Measurements from ENCODE around the gene ECHDC1.
A peak's percentile ranks its signal among the peaks of the same experiment; 100 is the strongest.
"Not testable (repeated sequence)": the region's sequence is repeated elsewhere in the genome, so short reads cannot be mapped to it uniquely, and the experiment has no call there.

Gene ECHDC1

GRCh38 chr6:127341471-127342202, 1.8 kb downstream of the ECHDC1 start:
- FAIRE-seq, result no peak

DNA sequence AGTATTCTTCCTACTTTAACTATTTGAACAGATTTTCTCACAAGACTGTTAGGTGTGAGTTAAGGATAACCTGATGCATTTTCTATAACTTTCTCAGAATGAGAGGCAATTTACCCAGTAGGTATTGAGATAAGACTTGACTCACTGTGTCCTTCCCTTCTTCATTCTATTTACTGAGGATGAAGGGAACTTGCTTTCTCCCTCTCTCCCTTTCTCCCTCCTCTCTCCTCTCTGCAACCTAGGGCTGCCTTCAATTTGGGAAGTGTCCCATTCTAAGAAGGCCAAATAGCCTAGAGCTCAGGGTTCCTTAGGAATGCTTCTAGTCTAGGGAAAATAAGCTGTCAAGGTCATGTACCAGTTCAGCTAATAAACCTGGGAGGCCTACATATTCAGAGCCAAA, 3.2 kb downstream of the ECHDC1 start:
- no peak for FAIRE-seq

DNA sequence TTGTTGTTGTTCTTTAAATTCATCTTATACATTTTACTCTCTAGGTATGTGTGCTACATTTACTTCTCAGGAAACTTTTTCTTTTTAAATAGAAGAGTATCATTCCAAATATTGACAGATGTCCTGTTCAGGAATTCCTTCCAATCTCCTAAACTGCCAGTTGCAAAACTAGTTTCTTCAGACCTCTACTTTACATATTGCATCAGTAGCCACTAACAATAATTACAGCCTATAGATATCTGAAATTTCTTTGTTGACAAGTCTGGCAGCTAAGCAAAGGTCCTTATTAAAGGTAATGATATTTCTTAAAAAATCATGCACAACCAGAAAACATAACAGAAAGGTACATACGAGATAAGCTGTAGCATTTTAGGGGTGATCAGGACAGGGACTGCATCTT, 4.5 kb downstream of the ECHDC1 start:
- FAIRE-seq, result no peak

- no peak for FAIRE-seq
Measured at GRCh38 chr6:127332383-127332961, 10.9 kb downstream of the ECHDC1 start.

DNA sequence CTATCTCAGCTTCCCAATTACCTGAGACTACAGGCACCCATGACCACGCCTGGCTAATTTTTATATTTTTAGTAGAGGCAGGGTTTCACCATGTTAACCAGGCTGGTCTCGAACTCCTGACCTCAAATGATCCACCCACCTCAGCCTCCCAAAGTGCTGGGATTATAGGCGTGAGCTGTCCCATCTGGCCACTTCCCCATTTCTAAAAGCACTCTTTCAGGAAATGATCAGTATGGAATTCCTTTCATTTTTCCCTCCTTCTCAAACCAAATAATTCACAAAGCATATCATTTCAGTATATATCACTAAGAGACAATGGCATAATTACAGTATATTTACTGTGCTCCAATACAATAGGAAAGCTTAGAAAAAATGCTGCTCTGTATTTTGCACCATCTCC, 12.2 kb downstream of the ECHDC1 start:
- not testable (repeated sequence) for FAIRE-seq

DNA sequence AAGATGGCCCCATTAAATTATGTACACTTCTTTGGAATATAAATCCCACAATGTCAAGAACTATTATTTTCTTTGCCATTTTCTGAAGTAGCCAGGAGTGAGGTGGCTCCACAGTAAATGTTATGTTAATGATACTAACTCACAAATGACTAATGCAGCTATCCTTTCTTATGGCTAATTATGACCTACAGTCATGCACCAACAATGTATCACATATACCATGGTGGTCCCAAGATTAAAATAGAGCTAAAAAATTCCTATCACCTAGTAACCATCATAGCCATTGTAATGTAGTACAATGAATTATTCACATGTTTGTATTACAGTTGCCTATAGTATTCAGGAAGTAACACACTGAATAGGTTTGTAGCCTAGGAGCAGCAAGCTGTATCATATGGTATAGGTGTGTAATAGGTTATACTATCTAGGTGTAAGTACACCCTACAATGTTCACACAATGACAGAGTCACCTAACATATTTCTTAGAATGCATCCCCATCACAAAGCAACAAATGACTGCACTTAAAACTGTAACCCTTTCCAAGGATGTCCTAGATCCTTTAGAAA, 15.3 kb downstream of the ECHDC1 start:
- FAIRE-seq, result no peak

DNA sequence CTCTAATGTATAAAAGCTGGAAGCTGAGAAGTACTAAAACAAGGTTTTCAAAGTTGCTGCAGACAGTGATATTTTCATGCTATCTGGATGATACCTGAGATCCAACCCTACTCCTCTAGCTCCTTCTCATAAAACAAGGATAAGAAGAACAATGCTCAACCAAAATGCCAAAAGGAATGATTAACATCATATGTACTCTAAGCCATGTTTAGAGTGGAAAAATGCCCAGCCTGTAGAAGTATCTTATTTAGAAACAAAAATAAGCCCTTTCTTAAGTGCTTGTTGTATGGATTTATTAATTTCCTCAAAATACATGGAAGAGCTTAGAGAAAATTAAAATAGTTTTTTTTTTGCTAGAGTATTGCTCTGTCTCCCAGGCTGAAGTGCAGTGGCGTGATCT, 23.7 kb downstream of the ECHDC1 start:
- FAIRE-seq, result no peak

- no peak for FAIRE-seq
Measured at GRCh38 chr6:127317388-127318128, 25.9 kb downstream of the ECHDC1 start.

GRCh38 chr6:127305741-127306140, 37.7 kb downstream of the ECHDC1 start:
- no peak for FAIRE-seq

GRCh38 chr6:127303917-127304316, 39.5 kb downstream of the ECHDC1 start:
- FAIRE-seq, result no peak

DNA sequence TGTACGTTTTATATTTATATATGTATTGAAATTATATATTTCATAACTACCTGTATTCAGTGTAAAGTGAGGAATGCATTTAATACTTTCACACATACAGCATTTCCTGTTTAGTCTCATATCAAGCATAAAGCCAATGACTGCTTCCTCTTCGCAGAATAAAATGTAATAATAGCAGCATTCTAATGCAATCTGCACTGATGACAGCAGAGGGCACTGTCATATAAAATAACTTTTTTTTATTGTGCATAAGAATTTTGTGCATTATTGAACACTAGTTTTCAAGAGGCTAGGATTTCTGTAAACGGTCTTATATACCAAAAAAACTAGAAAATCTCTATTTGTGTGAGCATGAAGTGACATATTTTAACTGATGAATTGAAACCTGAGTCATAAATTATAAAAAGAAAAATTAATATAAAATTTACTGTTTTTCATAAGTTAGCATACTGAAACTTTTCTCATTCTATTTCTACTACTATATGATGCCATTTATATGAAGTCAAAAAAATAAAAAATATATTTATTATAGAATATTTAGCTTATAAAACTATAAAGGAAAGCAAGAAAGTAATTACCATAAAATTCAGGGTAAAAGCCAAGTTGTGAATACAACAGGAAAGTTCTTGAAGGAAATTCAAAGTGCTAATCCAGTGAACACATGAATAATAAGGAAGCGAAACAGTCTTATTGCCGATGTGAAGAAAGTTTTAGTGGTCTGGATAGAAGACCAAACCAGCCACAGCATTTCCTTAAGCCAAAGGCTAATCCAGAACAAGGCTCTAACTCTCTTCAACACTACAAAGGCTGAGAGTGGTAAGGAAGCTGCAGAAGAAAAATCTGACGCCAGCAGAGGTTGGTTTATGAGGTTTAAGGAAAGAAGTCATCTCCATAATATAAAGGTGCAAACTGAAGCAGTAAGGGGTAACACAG, 40.4 kb downstream of the ECHDC1 start:
- peak; percentile 91 for FAIRE-seq

- FAIRE-seq, result no peak
Measured at GRCh38 chr6:127301199-127301700, 42.2 kb downstream of the ECHDC1 start.

DNA sequence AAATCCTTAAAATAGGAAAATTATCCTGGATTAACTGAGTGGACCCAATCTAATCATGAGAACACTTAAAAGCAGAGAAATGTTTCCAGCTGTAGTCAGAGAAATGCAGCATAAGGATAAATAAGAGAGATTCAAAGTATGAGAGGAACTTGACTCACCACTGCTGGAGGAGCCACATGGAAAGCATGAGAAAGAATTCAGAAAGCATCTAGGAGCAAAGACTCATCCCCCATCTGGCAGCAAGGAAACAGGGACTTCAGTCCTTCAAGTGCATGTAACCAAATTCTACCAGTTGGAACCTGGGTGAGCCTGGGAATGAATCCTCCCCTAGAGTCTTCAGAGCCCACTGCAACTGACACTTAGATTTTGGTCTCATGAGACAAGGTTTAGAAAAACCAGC, 43.0 kb downstream of the ECHDC1 start:
- no peak for FAIRE-seq

GRCh38 chr6:127299522-127300240, 43.7 kb downstream of the ECHDC1 start:
- FAIRE-seq, result no peak

DNA sequence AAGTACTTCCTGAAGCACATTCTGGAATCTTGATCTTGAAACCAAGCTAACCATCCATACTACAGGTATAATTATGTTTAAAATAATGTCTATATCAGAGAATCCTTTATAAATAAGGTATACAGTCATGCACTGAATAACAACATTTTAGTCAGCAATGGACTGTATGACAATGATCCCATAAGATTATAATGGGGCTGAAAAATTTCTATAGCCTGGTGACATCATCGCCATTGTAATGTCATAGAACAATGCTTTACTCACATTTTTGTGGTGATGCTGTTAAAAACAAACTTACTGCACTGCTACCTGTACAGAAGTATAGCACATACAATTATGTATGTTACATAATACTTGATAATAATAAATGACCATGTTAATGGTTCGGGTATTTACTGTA, 44.9 kb downstream of the ECHDC1 start:
- FAIRE-seq, result no peak

DNA sequence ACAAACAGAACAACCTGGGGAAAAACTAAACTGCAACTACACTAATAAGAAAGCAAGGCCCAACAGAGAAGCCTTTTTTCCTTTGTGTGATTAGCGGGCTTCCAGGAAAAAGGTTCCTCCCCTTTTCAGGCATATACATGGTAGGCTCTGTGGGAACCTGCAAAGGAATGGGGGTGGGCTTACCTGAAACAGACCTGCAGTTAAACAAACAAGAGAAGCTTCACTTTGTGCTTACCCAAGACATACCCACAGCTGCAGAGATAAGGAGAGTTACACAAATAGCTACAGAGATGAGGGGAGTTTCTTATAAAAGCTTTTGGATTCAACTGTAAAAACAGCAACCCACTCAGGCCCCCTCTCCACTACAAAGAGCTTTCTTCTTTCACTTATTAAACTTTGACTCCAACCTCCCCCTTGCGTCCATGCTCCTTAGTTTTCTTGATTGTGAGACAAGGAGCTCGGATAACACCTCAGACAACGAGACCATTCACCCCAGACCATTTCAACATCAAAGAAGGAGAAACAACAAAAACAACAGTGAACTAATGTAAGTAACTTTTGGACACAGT, 45.8 kb downstream of the ECHDC1 start:
- no peak for FAIRE-seq

- FAIRE-seq, result no peak
Measured at GRCh38 chr6:127291495-127291894, 51.9 kb downstream of the ECHDC1 start.

GRCh38 chr6:127290391-127291265, 52.8 kb downstream of the ECHDC1 start:
- FAIRE-seq, result no peak

- FAIRE-seq, result no peak
Measured at GRCh38 chr6:127289934-127290333, 53.5 kb downstream of the ECHDC1 start.

- no peak for FAIRE-seq
Measured at GRCh38 chr6:127288705-127289104, 54.7 kb downstream of the ECHDC1 start.

Data from G401.6 (cell line).